H1 (cell line): Measurements from ENCODE around the gene METTL21A.

Source experiments
- EZH2 ChIP-seq: fragments of 200-600 bp; sonication (generic); IDR thresholded peaks from 2 replicates; pipeline ENCODE4 v1.7.1; 2012; ENCODE audit warnings: low read depth, mild to moderate bottlenecking, moderate library complexity, low read length, inconsistent platforms; ENCODE audit not compliant: severe bottlenecking
- HDAC6 ChIP-seq: IDR thresholded peaks from one replicate; pipeline ENCODE4 v1.7.1; 2012; ENCODE audit warnings: low read depth, mild to moderate bottlenecking, inconsistent platforms, low read length, moderate library complexity
- MAFK ChIP-seq: IDR thresholded peaks from 2 replicates; pipeline ENCODE4 v1.6.1; 2012; ENCODE audit warnings: low read depth, mild to moderate bottlenecking, improper control_type of control experiment, low read length
- POLR2A ChIP-seq, 2 experiments: IDR thresholded peaks; 1 replicate in 1 of 2; 2 replicates in 1 of 2; pipeline ENCODE4 v1.6.1; 2011; ENCODE audit warnings: low read depth in 2 of 2, low read length in 2 of 2, mild to moderate bottlenecking in 2 of 2; ENCODE audit errors: control extremely low read depth in 1 of 2
- POLR2AphosphoS5 ChIP-seq: IDR thresholded peaks from 2 replicates; pipeline ENCODE4 v1.6.1; 2011; ENCODE audit warnings: low read depth, low read length
- SIRT6 ChIP-seq: IDR thresholded peaks from one replicate; pipeline ENCODE4 v1.7.1; 2012; ENCODE audit warnings: low read length, inconsistent platforms
- TF ChIP-seq, protein P1 (sequence below), 3 experiments: IDR thresholded peaks; 1 replicate in 2 of 3; 2 replicates in 1 of 3; pipeline versions ENCODE4 v1.5.1 to v1.6.1; 2011; ENCODE audit warnings: low read length in 3 of 3, mild to moderate bottlenecking in 3 of 3, inconsistent platforms in 2 of 3, low read depth in 1 of 3, moderate library complexity in 1 of 3; ENCODE audit not compliant: insufficient read depth in 1 of 3; ENCODE audit errors: control extremely low read depth in 1 of 3

DNA sequence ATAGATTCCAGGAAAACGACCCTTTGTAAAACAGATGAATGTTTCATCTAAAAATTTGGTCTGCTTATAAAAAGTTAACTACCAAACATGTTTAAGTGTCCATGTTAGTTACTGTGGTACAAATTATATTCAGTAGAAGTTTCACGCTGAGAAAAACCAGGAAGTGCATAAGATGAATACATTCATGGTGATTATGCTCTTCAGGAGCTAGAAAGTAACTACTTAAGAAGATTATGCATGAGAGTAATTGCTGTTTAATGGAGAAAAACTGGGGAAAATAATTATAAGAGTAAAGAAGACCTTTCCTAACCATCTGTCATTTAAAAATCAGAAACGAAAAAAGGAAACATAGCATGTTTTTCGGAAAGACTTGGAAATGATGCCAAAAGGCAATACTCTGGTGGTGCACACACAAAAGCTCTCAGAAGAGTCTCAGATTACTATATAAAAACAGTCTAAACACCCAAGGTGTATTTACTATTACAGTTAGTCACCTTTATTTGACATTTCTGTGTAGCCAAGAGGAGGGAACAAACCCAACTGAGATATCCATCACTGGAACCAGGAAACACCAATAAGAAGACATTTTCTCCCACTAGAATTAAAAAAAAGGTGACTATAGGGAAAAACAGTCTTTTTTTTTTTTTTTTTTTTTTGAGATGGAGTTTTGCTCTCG, 38.8 kb upstream of the METTL21A start:
- TF ChIP-seq POLR2A (IDR thresholded peaks at IDR 0.05; ENCODE audit: control extremely low read depth in 1 of 2, low read depth in 2 of 2, low read length in 2 of 2) (no peak), MAFK (no peak), HDAC6 (no peak), SIRT6 (no peak), POLR2AphosphoS5 (no peak), EZH2 (no peak)
- TF ChIP-seq, protein P1, sequence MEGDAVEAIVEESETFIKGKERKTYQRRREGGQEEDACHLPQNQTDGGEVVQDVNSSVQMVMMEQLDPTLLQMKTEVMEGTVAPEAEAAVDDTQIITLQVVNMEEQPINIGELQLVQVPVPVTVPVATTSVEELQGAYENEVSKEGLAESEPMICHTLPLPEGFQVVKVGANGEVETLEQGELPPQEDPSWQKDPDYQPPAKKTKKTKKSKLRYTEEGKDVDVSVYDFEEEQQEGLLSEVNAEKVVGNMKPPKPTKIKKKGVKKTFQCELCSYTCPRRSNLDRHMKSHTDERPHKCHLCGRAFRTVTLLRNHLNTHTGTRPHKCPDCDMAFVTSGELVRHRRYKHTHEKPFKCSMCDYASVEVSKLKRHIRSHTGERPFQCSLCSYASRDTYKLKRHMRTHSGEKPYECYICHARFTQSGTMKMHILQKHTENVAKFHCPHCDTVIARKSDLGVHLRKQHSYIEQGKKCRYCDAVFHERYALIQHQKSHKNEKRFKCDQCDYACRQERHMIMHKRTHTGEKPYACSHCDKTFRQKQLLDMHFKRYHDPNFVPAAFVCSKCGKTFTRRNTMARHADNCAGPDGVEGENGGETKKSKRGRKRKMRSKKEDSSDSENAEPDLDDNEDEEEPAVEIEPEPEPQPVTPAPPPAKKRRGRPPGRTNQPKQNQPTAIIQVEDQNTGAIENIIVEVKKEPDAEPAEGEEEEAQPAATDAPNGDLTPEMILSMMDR (IDR thresholded peaks at IDR 0.05; ENCODE audit: control extremely low read depth in 1 of 3, insufficient read depth in 1 of 3, low read depth in 1 of 3, low read length in 3 of 3) = no peak
